Thoracic aorta endothelial cell (primary cell): ENCODE measurements around the gene DDX11. TPM values are rescaled to one million over a fixed set of nuclear protein-coding genes. Genes with fewer than 3 reads are reported as not detected.

Experiments used
- small RNA-seq: library from RNA; depleted of rRNA; stranded (forward); fragments of <200 nt; gene quantifications from one replicate; pipeline ENCODE3, GENCODE V24; 2012
- total RNA-seq: library from RNA; depleted of rRNA; stranded (reverse); fragments of >200 nt; gene quantifications from 2 replicates; pipeline ENCODE4 v1.2.3, GENCODE V29; 2012

Gene DDX11
- total RNA-seq = 21.1 and 28.2 TPM in 2 replicates

DNA sequence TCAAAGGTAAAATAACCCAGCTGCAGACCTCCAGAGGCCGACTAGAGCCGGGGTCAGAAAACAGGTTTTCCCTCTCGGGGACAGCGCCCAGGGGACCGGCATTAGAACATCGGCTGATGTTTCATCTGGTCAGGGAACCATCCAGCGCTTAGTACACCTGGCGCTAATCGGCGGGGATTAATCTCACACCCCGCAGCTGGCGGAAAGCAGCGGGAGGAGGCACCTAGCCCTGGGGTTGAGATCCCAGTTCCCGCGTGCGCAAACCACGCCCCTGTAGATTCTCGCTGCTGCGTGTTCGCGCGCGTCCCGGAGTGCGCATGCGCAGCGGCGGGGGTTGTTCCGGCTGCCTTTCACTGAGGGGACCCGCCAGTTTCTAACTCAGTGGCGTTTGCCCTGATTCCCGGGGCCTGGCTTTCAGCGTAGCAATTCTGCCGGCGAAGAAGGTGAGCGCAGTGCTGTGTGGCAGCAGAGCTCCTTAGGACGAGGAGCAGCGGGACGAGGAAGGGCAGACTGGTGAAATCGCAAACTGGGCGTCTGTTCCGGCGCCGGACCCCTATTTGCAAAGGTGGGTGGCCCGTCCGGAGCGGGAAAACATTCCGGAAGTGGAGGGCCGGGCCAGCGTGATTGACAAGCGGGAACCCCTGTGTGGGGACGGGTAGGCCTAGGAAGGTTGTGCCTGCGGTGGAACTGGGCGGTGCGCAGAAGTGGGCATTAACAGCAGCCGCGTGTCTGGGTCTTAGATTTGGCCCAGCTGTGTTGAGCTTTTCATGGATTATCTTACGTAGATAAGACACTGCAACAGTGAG is at the start of gene DDX11:
Gene DDX11 (plus strand): TSS at position 334 of the 806 bp plus-strand sequence. CDS start 4,534 bp downstream, outside the sequence.

Small RNAs within 50 kb of the gene (small RNA-seq; reads per million reads assigned to genes)
- gene RF00072 = not detected

Other genes with a start within 250 kb of the DDX11 start
- 1.9 and 3.2 TPM in 2 replicates for gene TSPAN11, start 147.1 kb upstream of the DDX11 start, total RNA-seq